GM19035 (cell line): ENCODE measurements around the gene COCH.

Experiments
- ATAC-seq: cut with Tn5 transposase; IDR thresholded peaks from one replicate; pipeline ENCODE4 v1.9.1; 2021; ENCODE audit not compliant: unreplicated experiment

COCH gene

GRCh38 chr14:30874120-30874998, at the start of gene COCH:
Gene COCH, plus strand, starts transcription at chr14:30874559. Its CDS starts 380 bp downstream, at chr14:30874939.
- peak; percentile 75 for ATAC-seq

- ATAC-seq: no peak
Observed at GRCh38 chr14:30826070-30826469, 48.3 kb upstream of the COCH start.

- ATAC-seq: no peak
Observed at GRCh38 chr14:30829853-30830252, 44.5 kb upstream of the COCH start.

GRCh38 chr14:30834353-30834752, 40.0 kb upstream of the COCH start:
- no peak for ATAC-seq

- no peak for ATAC-seq
Observed at GRCh38 chr14:30838351-30838750, 36.0 kb upstream of the COCH start.

- no peak for ATAC-seq
Observed at GRCh38 chr14:30840086-30840779, 34.1 kb upstream of the COCH start.

GRCh38 chr14:30842431-30842830, 31.9 kb upstream of the COCH start:
- ATAC-seq: no peak

- ATAC-seq: peak; percentile 26
Observed at GRCh38 chr14:30848449-30849240, 25.7 kb upstream of the COCH start.

- ATAC-seq: peak; percentile 94
Observed at GRCh38 chr14:30849354-30849753, 25.0 kb upstream of the COCH start.

- no peak for ATAC-seq
Observed at GRCh38 chr14:30849983-30850382, 24.4 kb upstream of the COCH start.

GRCh38 chr14:30853946-30854345, 20.4 kb upstream of the COCH start:
- no peak for ATAC-seq

- peak; percentile 53 for ATAC-seq
Observed at GRCh38 chr14:30854492-30854891, 19.9 kb upstream of the COCH start.

GRCh38 chr14:30855345-30856037, 18.9 kb upstream of the COCH start:
- no peak for ATAC-seq

- ATAC-seq: no peak
Observed at GRCh38 chr14:30861200-30861599, 13.2 kb upstream of the COCH start.

- ATAC-seq: no peak
Observed at GRCh38 chr14:30864934-30865333, 9.4 kb upstream of the COCH start.

GRCh38 chr14:30868736-30869135, 5.6 kb upstream of the COCH start:
- ATAC-seq: no peak

- no peak for ATAC-seq
Observed at GRCh38 chr14:30869551-30870155, 4.7 kb upstream of the COCH start.

- no peak for ATAC-seq
Observed at GRCh38 chr14:30872602-30873001, 1.8 kb upstream of the COCH start.

GRCh38 chr14:30873308-30874119, 845 bp upstream of the COCH start:
- no peak for ATAC-seq
